GM19455 (cell line): Measurements from ENCODE around the gene SH2D3C.
"Not testable (repeated sequence)": the region's sequence is repeated elsewhere in the genome, so short reads cannot be mapped to it uniquely, and the experiment has no call there.

Source experiments
- ATAC-seq: cut with Tn5 transposase; IDR thresholded peaks from one replicate; pipeline ENCODE4 v1.9.1; 2021; ENCODE audit not compliant: unreplicated experiment

The SH2D3C gene

GRCh38 chr9:127767909-127768331 lies 10.5 kb downstream of the SH2D3C start:
- ATAC-seq = no peak

GRCh38 chr9:127767410-127767809 lies 11.1 kb downstream of the SH2D3C start:
- no peak for ATAC-seq

GRCh38 chr9:127765418-127765817 lies 13.0 kb downstream of the SH2D3C start:
- no peak for ATAC-seq

GRCh38 chr9:127763918-127764384 lies 14.5 kb downstream of the SH2D3C start:
- ATAC-seq = no peak

GRCh38 chr9:127762111-127762676 lies 16.3 kb downstream of the SH2D3C start:
- no peak for ATAC-seq

- ATAC-seq = no peak
These were observed 16.9 kb downstream of the SH2D3C start for GRCh38 chr9:127761491-127761956.

GRCh38 chr9:127761061-127761460 lies 17.4 kb downstream of the SH2D3C start:
- ATAC-seq = no peak

- ATAC-seq = no peak
These were observed 19.6 kb downstream of the SH2D3C start for GRCh38 chr9:127758843-127759242.

GRCh38 chr9:127756776-127757175 lies 21.7 kb downstream of the SH2D3C start:
- not testable (repeated sequence) for ATAC-seq

- ATAC-seq = no peak
These were observed 22.2 kb downstream of the SH2D3C start for GRCh38 chr9:127756233-127756632.

GRCh38 chr9:127755061-127756060 lies 23.1 kb downstream of the SH2D3C start:
- no peak for ATAC-seq

- ATAC-seq = no peak
These were observed 24.1 kb downstream of the SH2D3C start for GRCh38 chr9:127754099-127755060.

- ATAC-seq = no peak
These were observed 24.8 kb downstream of the SH2D3C start for GRCh38 chr9:127753622-127754021.

- ATAC-seq = no peak
These were observed 25.3 kb downstream of the SH2D3C start for GRCh38 chr9:127753148-127753547.

- no peak for ATAC-seq
These were observed 27.0 kb downstream of the SH2D3C start for GRCh38 chr9:127751269-127752054.

GRCh38 chr9:127749090-127749787 lies 29.2 kb downstream of the SH2D3C start:
- ATAC-seq = no peak

- no peak for ATAC-seq
These were observed 31.4 kb downstream of the SH2D3C start for GRCh38 chr9:127746959-127747569.

- no peak for ATAC-seq
These were observed 33.9 kb downstream of the SH2D3C start for GRCh38 chr9:127744398-127745110.
